ENCODE measurements around the gene CYP27C1.
"Not testable (repeated sequence)": the region's sequence is repeated elsewhere in the genome, so short reads cannot be mapped to it uniquely, and the experiment has no call there.

The CYP27C1 gene

GRCh38 chr2:127169066-127169660, 50.9 kb downstream of the CYP27C1 start:
- no peak for DNase-seq

- no peak for DNase-seq
Measured at GRCh38 chr2:127166231-127166860, 53.8 kb downstream of the CYP27C1 start.

- no peak for DNase-seq
Measured at GRCh38 chr2:127165539-127165935, 54.6 kb downstream of the CYP27C1 start.

GRCh38 chr2:127164761-127165538, 55.1 kb downstream of the CYP27C1 start:
- no peak for DNase-seq

GRCh38 chr2:127163921-127164320, 56.2 kb downstream of the CYP27C1 start:
- DNase-seq: no peak

- not testable (repeated sequence) for DNase-seq
Measured at GRCh38 chr2:127163090-127163406, 57.1 kb downstream of the CYP27C1 start.

GRCh38 chr2:127162261-127163089, 57.6 kb downstream of the CYP27C1 start:
- no peak for DNase-seq

- DNase-seq: no peak
Measured at GRCh38 chr2:127161176-127162136, 58.6 kb downstream of the CYP27C1 start.

- no peak for DNase-seq
Measured at GRCh38 chr2:127160676-127161075, 59.4 kb downstream of the CYP27C1 start.

GRCh38 chr2:127159543-127159942, 60.6 kb downstream of the CYP27C1 start:
- DNase-seq: no peak

GRCh38 chr2:127158614-127159290, 61.3 kb downstream of the CYP27C1 start:
- no peak for DNase-seq

- no peak for DNase-seq
Measured at GRCh38 chr2:127157651-127158485, 62.2 kb downstream of the CYP27C1 start.

- DNase-seq: no peak
Measured at GRCh38 chr2:127157114-127157513, 63.0 kb downstream of the CYP27C1 start.

- DNase-seq: no peak
Measured at GRCh38 chr2:127155947-127156346, 64.2 kb downstream of the CYP27C1 start.

- DNase-seq: no peak
Measured at GRCh38 chr2:127155028-127155581, 65.0 kb downstream of the CYP27C1 start.

- DNase-seq: no peak
Measured at GRCh38 chr2:127154396-127154795, 65.7 kb downstream of the CYP27C1 start.

GRCh38 chr2:127153691-127154158, 66.4 kb downstream of the CYP27C1 start:
- DNase-seq: no peak

GRCh38 chr2:127150996-127151395, 69.1 kb downstream of the CYP27C1 start:
- no peak for DNase-seq

GRCh38 chr2:127149384-127149783, 70.7 kb downstream of the CYP27C1 start:
- no peak for DNase-seq
